ENCODE data around the gene PTPRG.

The PTPRG gene

DNA sequence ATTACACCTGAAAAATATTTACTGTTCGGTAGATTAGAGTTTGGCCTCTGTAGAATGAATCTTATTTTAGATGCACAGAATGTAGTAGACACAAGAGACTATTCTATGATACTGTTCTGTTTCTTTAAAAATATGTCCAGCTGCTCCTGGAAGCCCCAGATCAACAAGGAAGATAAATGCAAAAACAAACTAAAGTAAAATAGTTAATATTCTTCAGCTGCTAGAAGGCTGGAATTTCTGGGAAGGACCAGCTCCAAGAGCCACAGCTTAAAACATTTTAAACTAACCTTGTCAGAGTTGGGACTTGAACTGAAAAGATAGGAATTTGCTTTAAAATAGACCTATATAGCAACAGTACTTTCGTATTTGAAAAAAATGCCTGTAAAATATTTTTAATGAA is 277.9 kb downstream of the PTPRG start:
- TF ChIP-seq, protein P1, sequence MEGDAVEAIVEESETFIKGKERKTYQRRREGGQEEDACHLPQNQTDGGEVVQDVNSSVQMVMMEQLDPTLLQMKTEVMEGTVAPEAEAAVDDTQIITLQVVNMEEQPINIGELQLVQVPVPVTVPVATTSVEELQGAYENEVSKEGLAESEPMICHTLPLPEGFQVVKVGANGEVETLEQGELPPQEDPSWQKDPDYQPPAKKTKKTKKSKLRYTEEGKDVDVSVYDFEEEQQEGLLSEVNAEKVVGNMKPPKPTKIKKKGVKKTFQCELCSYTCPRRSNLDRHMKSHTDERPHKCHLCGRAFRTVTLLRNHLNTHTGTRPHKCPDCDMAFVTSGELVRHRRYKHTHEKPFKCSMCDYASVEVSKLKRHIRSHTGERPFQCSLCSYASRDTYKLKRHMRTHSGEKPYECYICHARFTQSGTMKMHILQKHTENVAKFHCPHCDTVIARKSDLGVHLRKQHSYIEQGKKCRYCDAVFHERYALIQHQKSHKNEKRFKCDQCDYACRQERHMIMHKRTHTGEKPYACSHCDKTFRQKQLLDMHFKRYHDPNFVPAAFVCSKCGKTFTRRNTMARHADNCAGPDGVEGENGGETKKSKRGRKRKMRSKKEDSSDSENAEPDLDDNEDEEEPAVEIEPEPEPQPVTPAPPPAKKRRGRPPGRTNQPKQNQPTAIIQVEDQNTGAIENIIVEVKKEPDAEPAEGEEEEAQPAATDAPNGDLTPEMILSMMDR (IDR thresholded peaks at IDR 0.05; ENCODE audit: low read depth, low read length, missing control alignments), result no peak
- no peak overlapping the region for H3K4me3 ChIP-seq (replicated peaks; ENCODE audit: low read depth, low read length)
- no peak for DNase-seq (ENCODE audit: extremely low read depth, low read depth)

DNA sequence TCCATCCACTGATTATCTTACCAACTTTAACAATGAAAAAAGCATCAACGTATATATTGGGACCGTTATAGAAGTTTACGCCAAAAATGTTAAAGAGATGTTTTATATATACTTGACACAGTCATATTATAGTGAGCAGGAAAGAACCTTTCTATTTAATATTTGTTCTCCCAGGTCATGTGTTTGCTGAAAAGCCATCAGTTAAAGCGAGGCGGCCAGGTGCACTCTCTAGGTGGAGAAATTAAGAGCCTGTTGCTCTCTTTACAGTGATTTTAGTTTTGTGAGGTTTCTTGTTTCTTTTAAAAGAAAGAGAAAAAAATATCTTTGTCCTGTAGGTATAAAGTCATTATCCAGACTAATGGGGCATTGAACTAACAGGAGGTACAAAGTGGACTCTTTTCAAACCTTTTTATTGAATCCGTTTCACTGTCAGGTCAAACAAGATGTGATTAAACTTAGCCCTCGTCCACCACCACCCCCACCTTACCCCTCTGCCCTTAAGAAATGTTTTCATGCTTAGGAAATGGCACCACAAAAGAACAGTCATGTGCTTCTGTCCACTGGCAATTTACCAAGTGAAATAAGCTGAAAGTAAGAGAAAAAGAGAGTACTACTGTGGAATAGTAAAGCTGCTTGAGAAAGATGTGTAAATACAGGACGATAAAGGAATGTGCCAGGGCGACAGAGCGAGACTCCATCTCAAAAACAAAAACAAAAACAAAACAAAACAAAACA is 279.9 kb downstream of the PTPRG start:
- TF ChIP-seq, protein P1 (IDR thresholded peaks at IDR 0.05; ENCODE audit: low read depth, low read length, missing control alignments), result no peak
- DNase-seq (ENCODE audit: extremely low read depth, low read depth), result no peak
- no peak overlapping the region for H3K4me3 ChIP-seq (replicated peaks; ENCODE audit: low read depth, low read length)

DNA sequence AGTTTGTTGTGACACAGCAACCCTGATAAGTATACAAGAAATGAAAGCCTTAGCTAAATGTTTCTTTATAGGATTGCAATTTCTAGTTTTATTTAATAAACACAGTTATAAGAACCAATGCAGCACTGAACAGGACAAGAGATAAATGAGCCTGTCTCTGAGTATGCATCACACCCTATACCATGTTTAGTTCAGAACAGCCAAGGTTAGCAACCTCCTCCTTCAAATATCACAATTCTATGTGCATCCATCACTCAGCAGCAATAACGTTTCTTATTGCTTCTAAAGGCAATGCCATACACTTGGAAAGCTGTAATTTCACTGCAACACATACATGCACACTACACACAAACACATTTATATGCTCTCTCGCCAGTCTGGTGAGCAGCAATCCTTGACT is 280.6 kb downstream of the PTPRG start:
- no peak overlapping the region for H3K4me3 ChIP-seq (replicated peaks; ENCODE audit: low read depth, low read length)
- TF ChIP-seq, protein P1 (IDR thresholded peaks at IDR 0.05; ENCODE audit: low read depth, low read length, missing control alignments), result no peak
- DNase-seq (ENCODE audit: extremely low read depth, low read depth), result no peak

DNA sequence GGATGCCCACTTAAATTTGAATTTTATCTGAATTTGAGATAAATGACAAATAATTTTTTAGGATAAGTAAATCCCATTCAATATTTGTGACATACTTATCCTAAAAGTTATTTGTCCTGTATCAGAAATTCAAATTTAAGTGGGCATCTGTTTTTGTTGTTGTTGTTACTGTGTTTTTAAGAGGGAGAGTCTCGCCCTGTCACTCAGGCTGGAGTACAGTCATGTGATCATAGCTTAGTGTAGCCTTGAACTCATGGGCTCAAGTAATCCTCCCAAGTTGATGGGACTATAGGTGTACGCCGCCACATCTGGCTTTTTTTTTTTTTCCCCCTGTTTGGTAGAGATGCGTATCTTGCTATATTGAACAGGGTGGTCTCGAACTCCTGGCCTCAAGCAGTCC is 283.0 kb downstream of the PTPRG start:
- no peak overlapping the region for H3K4me3 ChIP-seq (replicated peaks; ENCODE audit: low read depth, low read length)
- DNase-seq (ENCODE audit: extremely low read depth, low read depth), result no peak
- TF ChIP-seq, protein P1 (IDR thresholded peaks at IDR 0.05; ENCODE audit: low read depth, low read length, missing control alignments), result no peak

DNA sequence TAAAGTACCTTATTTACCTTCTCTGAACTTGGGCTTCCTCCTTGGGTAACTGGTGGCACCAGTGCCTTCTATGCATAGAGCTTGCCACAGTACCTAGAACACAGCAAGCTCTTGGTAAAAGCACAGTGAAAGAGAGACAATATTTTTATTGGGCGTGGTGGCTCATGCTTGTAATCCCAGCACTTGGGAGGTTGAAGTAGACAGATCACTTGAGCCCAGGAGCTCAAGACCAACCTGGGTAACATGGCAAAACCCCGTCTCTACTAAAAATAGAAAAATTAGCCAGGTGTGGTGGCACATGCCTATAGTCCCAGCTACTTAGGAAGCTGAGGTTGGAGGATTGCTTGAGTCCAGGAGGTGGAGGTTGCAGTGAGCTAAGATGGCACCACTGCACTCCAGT is 285.1 kb downstream of the PTPRG start:
- DNase-seq (ENCODE audit: extremely low read depth, low read depth), result no peak
- TF ChIP-seq, protein P1 (IDR thresholded peaks at IDR 0.05; ENCODE audit: low read depth, low read length, missing control alignments), result no peak
- H3K4me3 ChIP-seq (replicated peaks; ENCODE audit: low read depth, low read length), result no peak overlapping the region

DNA sequence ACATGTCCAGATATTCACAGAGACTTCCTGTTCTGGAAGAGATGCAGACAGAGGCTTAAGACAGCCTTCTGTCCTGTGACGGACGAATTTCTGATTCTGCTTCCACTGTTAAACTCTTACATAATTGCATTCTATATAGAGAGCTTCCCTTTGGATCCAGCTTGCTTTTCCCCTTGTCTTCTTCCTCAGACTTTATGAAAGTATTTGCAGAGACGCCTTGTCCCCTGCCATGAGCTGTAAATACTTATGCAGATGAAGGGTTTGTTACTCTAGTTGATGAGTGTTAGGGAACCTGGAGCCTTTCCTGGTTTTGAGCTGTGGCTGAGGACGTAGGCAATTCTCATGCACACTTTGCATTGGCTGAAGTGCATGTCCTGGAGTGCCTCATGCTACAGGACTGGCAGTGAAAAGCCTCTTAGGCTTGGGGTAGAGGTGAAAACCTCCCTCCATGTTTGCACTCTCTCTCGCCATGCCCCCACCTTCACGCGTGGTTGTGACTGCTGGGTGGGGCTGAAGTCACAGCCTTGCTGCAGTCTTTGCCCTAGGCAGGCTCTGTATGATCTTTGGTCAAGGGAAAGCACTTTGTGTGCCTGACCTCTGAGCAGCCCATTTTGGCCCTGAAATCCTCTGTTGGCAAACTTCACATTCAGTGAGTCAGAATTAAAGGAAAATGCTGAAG is 286.6 kb downstream of the PTPRG start:
- no peak overlapping the region for H3K4me3 ChIP-seq (replicated peaks; ENCODE audit: low read depth, low read length)
- TF ChIP-seq, protein P1 (IDR thresholded peaks at IDR 0.05; ENCODE audit: low read depth, low read length, missing control alignments), result no peak
- DNase-seq (ENCODE audit: extremely low read depth, low read depth), result no peak
